DOHH2 (cell line): Measurements from ENCODE around the gene IDE.

Experiments
- H3F3A ChIP-seq: fragments of 200-600 bp; sonication (generic), shearing (Covaris generic); 2 replicates; pipeline ENCODE4 v1.6.0; 2016; ENCODE audit warnings: antibody characterized with exemption, mild to moderate bottlenecking; ENCODE audit not compliant: control insufficient read depth, insufficient read depth
- H3K27ac ChIP-seq: fragments of 200-600 bp; sonication (generic); 2 replicates; pipeline ENCODE4 v1.5.1; 2014; ENCODE audit warnings: low read depth, mild to moderate bottlenecking, low read length, moderate library complexity
- H3K27me3 ChIP-seq: fragments of 200-600 bp; sonication (generic); 2 replicates; pipeline ENCODE4 v1.6.1; 2014; ENCODE audit warnings: mild to moderate bottlenecking, low read length, mixed read lengths; ENCODE audit not compliant: control insufficient read depth
- H3K36me3 ChIP-seq: fragments of 200-600 bp; sonication (generic); 2 replicates; pipeline ENCODE4 v1.6.1; 2014; ENCODE audit warnings: mild to moderate bottlenecking, low read length, moderate library complexity, mixed read lengths; ENCODE audit not compliant: control insufficient read depth
- H3K4me1 ChIP-seq: fragments of 200-600 bp; sonication (generic); 2 replicates; pipeline ENCODE4 v1.6.1; 2014; ENCODE audit warnings: mild to moderate bottlenecking, low read length, mixed read lengths; ENCODE audit not compliant: control insufficient read depth
- H3K4me2 ChIP-seq: fragments of 200-600 bp; sonication (generic); 2 replicates; pipeline ENCODE4 v1.6.0; 2014; ENCODE audit warnings: mild to moderate bottlenecking, low read length, moderate library complexity
- H3K4me3 ChIP-seq: fragments of 200-600 bp; sonication (generic); 2 replicates; pipeline ENCODE4 v1.5.1; 2014; ENCODE audit warnings: mild to moderate bottlenecking, low read length, mixed read lengths
- H3K79me2 ChIP-seq: fragments of 200-600 bp; sonication (generic); 2 replicates; pipeline ENCODE4 v1.6.1; 2014; ENCODE audit warnings: mild to moderate bottlenecking, low read length, mixed read lengths; ENCODE audit not compliant: control insufficient read depth
- H3K9me2 ChIP-seq: fragments of 200-600 bp; sonication (generic); replicated peaks from 2 replicates; pipeline ENCODE4 v1.6.1; 2014; ENCODE audit warnings: mild to moderate bottlenecking, low read length, mixed read lengths; ENCODE audit not compliant: control insufficient read depth
- H3K9me3 ChIP-seq: fragments of 200-600 bp; sonication (generic); 2 replicates; pipeline ENCODE4 v1.6.1; 2014; ENCODE audit warnings: antibody characterized with exemption, low read length, mixed read lengths; ENCODE audit not compliant: control insufficient read depth, insufficient read depth
- H4K20me1 ChIP-seq: fragments of 200-600 bp; sonication (generic); 2 replicates; pipeline ENCODE4 v1.6.0; 2014; ENCODE audit warnings: low read depth, mild to moderate bottlenecking, antibody characterized with exemption, low read length, moderate library complexity; ENCODE audit not compliant: control insufficient read depth, insufficient read depth
- EZH2phosphoT487 ChIP-seq: fragments of 200-600 bp; sonication (generic); IDR thresholded peaks from 2 replicates; pipeline ENCODE4 v1.6.1; 2017; ENCODE audit warnings: borderline replicate concordance, mild to moderate bottlenecking, antibody characterized with exemption, low read length, moderate library complexity, mixed read lengths
- TF ChIP-seq, protein P1 (sequence below): fragments of 200-600 bp; sonication (generic); IDR thresholded peaks from one replicate; pipeline ENCODE4 v1.5.1; 2014; ENCODE audit warnings: antibody characterized with exemption, mild to moderate bottlenecking, low read depth, low read length; ENCODE audit not compliant: poor library complexity, severe bottlenecking

The IDE gene

DNA sequence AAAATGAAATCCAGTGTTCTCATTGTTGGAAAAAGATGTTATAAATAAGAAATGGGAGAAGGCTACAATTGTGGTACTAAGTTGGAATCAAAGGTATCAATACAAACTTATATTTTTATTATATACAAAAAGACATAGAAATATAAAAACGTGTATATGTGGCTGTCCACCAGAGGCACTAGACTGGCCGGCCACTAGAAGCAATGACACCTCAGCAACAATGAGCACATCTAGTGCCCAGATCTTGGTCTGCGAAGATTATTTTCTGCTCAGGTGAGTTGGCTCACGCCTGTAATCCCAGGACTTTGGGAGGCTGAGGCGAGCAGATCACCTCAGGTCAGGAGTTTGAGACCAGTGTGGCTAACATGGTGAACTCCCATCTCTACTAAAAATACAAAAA is 21.6 kb downstream of the IDE start:
- 0 out of 2 replicates have a peak overlapping the region, but pooled peaks have one; percentile 0 for H3K27ac ChIP-seq
- no peaks in the 10 kb centered on the region for H3F3A ChIP-seq
- peaks cover 46% of the 10 kb centered on the region for H3K36me3 ChIP-seq
- H3K27me3 ChIP-seq: no peaks in the 10 kb centered on the region
- peaks cover 13% of the 10 kb centered on the region for H3K4me1 ChIP-seq
- peak overlapping the region; percentile 23 for H3K4me2 ChIP-seq
- H3K9me3 ChIP-seq: peaks cover 9% of the 10 kb centered on the region; the same call in 1 of the 2 replicates
- peaks cover 52% of the 10 kb centered on the region for H3K79me2 ChIP-seq
- no peaks in the 10 kb centered on the region for H4K20me1 ChIP-seq
- no peaks in the 10 kb centered on the region for H3K9me2 ChIP-seq
- H3K4me3 ChIP-seq: no peak overlapping the region
- no peak for TF ChIP-seq EZH2phosphoT487
- TF ChIP-seq, protein P1, sequence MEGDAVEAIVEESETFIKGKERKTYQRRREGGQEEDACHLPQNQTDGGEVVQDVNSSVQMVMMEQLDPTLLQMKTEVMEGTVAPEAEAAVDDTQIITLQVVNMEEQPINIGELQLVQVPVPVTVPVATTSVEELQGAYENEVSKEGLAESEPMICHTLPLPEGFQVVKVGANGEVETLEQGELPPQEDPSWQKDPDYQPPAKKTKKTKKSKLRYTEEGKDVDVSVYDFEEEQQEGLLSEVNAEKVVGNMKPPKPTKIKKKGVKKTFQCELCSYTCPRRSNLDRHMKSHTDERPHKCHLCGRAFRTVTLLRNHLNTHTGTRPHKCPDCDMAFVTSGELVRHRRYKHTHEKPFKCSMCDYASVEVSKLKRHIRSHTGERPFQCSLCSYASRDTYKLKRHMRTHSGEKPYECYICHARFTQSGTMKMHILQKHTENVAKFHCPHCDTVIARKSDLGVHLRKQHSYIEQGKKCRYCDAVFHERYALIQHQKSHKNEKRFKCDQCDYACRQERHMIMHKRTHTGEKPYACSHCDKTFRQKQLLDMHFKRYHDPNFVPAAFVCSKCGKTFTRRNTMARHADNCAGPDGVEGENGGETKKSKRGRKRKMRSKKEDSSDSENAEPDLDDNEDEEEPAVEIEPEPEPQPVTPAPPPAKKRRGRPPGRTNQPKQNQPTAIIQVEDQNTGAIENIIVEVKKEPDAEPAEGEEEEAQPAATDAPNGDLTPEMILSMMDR: no peak

DNA sequence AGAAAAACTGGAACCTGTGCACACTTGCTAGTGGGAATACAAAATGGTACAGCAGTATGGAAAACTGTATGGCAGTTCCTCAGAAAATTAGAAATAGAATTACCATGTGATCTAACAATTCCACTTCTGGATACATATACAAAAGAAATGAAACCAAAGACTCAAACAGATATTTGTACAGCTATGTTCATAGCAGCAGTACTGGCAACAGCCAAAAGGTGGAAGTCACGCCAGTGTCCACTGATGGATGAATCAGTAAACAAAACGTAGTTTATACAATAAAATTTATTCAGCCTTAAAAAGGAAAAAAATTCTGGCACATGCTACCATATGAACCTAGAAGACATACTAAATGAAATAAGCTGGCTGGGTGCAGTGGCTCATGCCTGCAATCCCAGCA is 23.0 kb downstream of the IDE start:
- peaks cover 9% of the 10 kb centered on the region; the same call in 1 of the 2 replicates for H3K9me3 ChIP-seq
- TF ChIP-seq, protein P1: no peak
- no peak for TF ChIP-seq EZH2phosphoT487
- no peak overlapping the region for H3K27ac ChIP-seq
- H4K20me1 ChIP-seq: no peaks in the 10 kb centered on the region
- H3K36me3 ChIP-seq: peaks cover 43% of the 10 kb centered on the region
- H3F3A ChIP-seq: no peaks in the 10 kb centered on the region
- H3K27me3 ChIP-seq: no peaks in the 10 kb centered on the region
- H3K9me2 ChIP-seq: no peaks in the 10 kb centered on the region
- H3K4me1 ChIP-seq: peaks cover 13% of the 10 kb centered on the region
- H3K4me2 ChIP-seq: no peak overlapping the region
- H3K4me3 ChIP-seq: no peak overlapping the region
- peaks cover 65% of the 10 kb centered on the region for H3K79me2 ChIP-seq

- H3K79me2 ChIP-seq: peaks cover 71% of the 10 kb centered on the region
- H3K27me3 ChIP-seq: no peaks in the 10 kb centered on the region
- H3K36me3 ChIP-seq: peaks cover 22% of the 10 kb centered on the region
- no peak overlapping the region for H3K27ac ChIP-seq
- peaks cover 13% of the 10 kb centered on the region for H3K4me1 ChIP-seq
- TF ChIP-seq, protein P1: no peak
- TF ChIP-seq EZH2phosphoT487: no peak
- H3K9me3 ChIP-seq: no peaks in the 10 kb centered on the region
- H3K9me2 ChIP-seq: no peaks in the 10 kb centered on the region
- H3K4me3 ChIP-seq: no peak overlapping the region
- no peaks in the 10 kb centered on the region for H4K20me1 ChIP-seq
- H3K4me2 ChIP-seq: no peak overlapping the region
- H3F3A ChIP-seq: no peaks in the 10 kb centered on the region
These were observed 26.2 kb downstream of the IDE start for GRCh38 chr10:92547676-92548075.
